Measurements from ENCODE around the gene S1PR1.

The S1PR1 gene

GRCh38 chr1:101280049-101280592 is 43.3 kb downstream of the S1PR1 start:
- DNase-seq (ENCODE audit: low read depth) = no peak

GRCh38 chr1:101280942-101281654 is 44.3 kb downstream of the S1PR1 start:
- no peak for DNase-seq (ENCODE audit: low read depth)

GRCh38 chr1:101281751-101282150 is 44.9 kb downstream of the S1PR1 start:
- DNase-seq (ENCODE audit: low read depth) = no peak

- DNase-seq (ENCODE audit: low read depth) = no peak
Observed at GRCh38 chr1:101282314-101283038, 45.7 kb downstream of the S1PR1 start.

GRCh38 chr1:101283443-101283842 is 46.6 kb downstream of the S1PR1 start:
- no peak for DNase-seq (ENCODE audit: low read depth)

GRCh38 chr1:101284021-101284420 is 47.2 kb downstream of the S1PR1 start:
- DNase-seq (ENCODE audit: low read depth) = no peak

GRCh38 chr1:101284622-101285218 is 47.9 kb downstream of the S1PR1 start:
- no peak for DNase-seq (ENCODE audit: low read depth)

GRCh38 chr1:101285922-101286570 is 49.2 kb downstream of the S1PR1 start:
- DNase-seq (ENCODE audit: low read depth) = no peak

- peak; percentile 77 for DNase-seq (ENCODE audit: low read depth)
Observed at GRCh38 chr1:101288491-101288944, 51.7 kb downstream of the S1PR1 start.

- no peak for DNase-seq (ENCODE audit: low read depth)
Observed at GRCh38 chr1:101290119-101290921, 53.5 kb downstream of the S1PR1 start.

All from GM04504 (cell line).